Right hindlimb (tissue), 1 donor: ENCODE data around the gene PRM1.
"Not testable (repeated sequence)": the region's sequence is repeated elsewhere in the genome, so short reads cannot be mapped to it uniquely, and the experiment has no call there.

Source experiments
- DNase-seq: peaks from one replicate; pipeline ENCODE4 v3.0.0-alpha.2; 2018

Gene PRM1

GRCh38 chr16:11313493-11314308, 32.6 kb upstream of the PRM1 start:
- DNase-seq: no peak

- no peak for DNase-seq
These were observed 31.8 kb upstream of the PRM1 start for GRCh38 chr16:11312718-11313492.

- no peak for DNase-seq
These were observed 29.9 kb upstream of the PRM1 start for GRCh38 chr16:11310997-11311561.

GRCh38 chr16:11310634-11310977, 29.5 kb upstream of the PRM1 start:
- DNase-seq: no peak

GRCh38 chr16:11309895-11310633, 28.9 kb upstream of the PRM1 start:
- no peak for DNase-seq

GRCh38 chr16:11308493-11309283, 27.6 kb upstream of the PRM1 start:
- no peak for DNase-seq

- DNase-seq: no peak
These were observed 26.7 kb upstream of the PRM1 start for GRCh38 chr16:11307639-11308492.

GRCh38 chr16:11306997-11307638, 26.0 kb upstream of the PRM1 start:
- DNase-seq: no peak

GRCh38 chr16:11306381-11306780, 25.3 kb upstream of the PRM1 start:
- DNase-seq: no peak

- no peak for DNase-seq
These were observed 22.4 kb upstream of the PRM1 start for GRCh38 chr16:11303405-11304138.

- DNase-seq: no peak
These were observed 21.8 kb upstream of the PRM1 start for GRCh38 chr16:11302977-11303376.

GRCh38 chr16:11301645-11302501, 20.7 kb upstream of the PRM1 start:
- no peak for DNase-seq

GRCh38 chr16:11300560-11300892, 19.4 kb upstream of the PRM1 start:
- DNase-seq: no peak

- DNase-seq: no peak
These were observed 18.9 kb upstream of the PRM1 start for GRCh38 chr16:11299865-11300559.

- not testable (repeated sequence) for DNase-seq
These were observed 17.9 kb upstream of the PRM1 start for GRCh38 chr16:11298950-11299547.

GRCh38 chr16:11298143-11298900, 17.2 kb upstream of the PRM1 start:
- DNase-seq: no peak

GRCh38 chr16:11297492-11298142, 16.5 kb upstream of the PRM1 start:
- peak; percentile 75 for DNase-seq
